K562 (cell line): ENCODE measurements around the gene PDGFA. TPM values are rescaled to one million over a fixed set of nuclear protein-coding genes. Genes with fewer than 3 reads are reported as not detected.

Experiments
- ATAC-seq: fragments of 200-7000 bp; cut with Tn5 transposase; 3 replicates; pipeline ENCODE4 v1.9.1; 2020; ENCODE audit warnings: moderate library complexity
- BruUV-seq: library from RNA; stranded (reverse); fragments of 400-500 nt; replicated peaks from 2 replicates; lab custom pipeline; 2021; lab: Mats Ljungman, UMichigan
- CTCF ChIA-PET: fragments of 300-600 bp; formaldehyde crosslinking; extraction: SDS; loops from one replicate; lab custom pipeline; 2021; ENCODE audit warnings: low intra/inter-chr PET ratio; lab: Yijun Ruan, JAX
- POLR2A ChIA-PET: fragments of 300-600, 350-650 bp; sonication (Branson Sonifier 250); formaldehyde crosslinking; extraction: SDS; loops from one replicate; lab custom pipeline; 2021; ENCODE audit warnings: antibody characterized with exemption, inconsistent platforms; lab: Yijun Ruan, JAX
- DNase-seq, 4 experiments: peaks; one replicate each; pipeline versions ENCODE4 v3.0.0 to v3.0.0-alpha.2; 2011 to 2018; ENCODE audit warnings: low spot score in 3 of 4, mixed read lengths in 3 of 4; ENCODE audit errors: extremely low read depth in 1 of 4
- FAIRE-seq: peaks from 2 replicates; lab custom pipeline; 2011; peaks lifted over from hg19 to GRCh38; lab: Jason Lieb, UNC
- H2AFZ ChIP-seq: 2 replicates; pipeline ENCODE4 v1.6.0; 2011; ENCODE audit warnings: low read depth, low read length, control low read depth, inconsistent platforms
- H3K27ac ChIP-seq: fragments of 200-600 bp; 3 replicates; pipeline ENCODE4 v1.8.0; 2011; ENCODE audit warnings: low read depth, mild to moderate bottlenecking, control low read depth, inconsistent platforms, low read length, moderate library complexity, mixed read lengths; ENCODE audit errors: extremely low read depth
- H3K27me3 ChIP-seq, 2 experiments: fragments of 300-600 bp in 1 of 2; 2 replicates in 1 of 2; 3 replicates in 1 of 2; pipeline versions ENCODE4 v1.6.0 to v1.8.0; 2011; ENCODE audit warnings: inconsistent platforms in 2 of 2, low read length in 2 of 2, mild to moderate bottlenecking in 1 of 2, mixed read lengths in 1 of 2, moderate library complexity in 1 of 2; ENCODE audit not compliant: control insufficient read depth in 2 of 2, insufficient read depth in 2 of 2
- H3K36me3 ChIP-seq: fragments of 300-600 bp; 3 replicates; pipeline ENCODE4 v1.8.0; 2011; ENCODE audit warnings: mild to moderate bottlenecking, low read length, inconsistent platforms; ENCODE audit not compliant: control insufficient read depth, insufficient read depth
- H3K4me1 ChIP-seq, 2 experiments: fragments of 200-600 bp in 1 of 2; replicated peaks in 1 of 2; 2 replicates in 1 of 2; 3 replicates in 1 of 2; pipeline versions ENCODE4 v1.5.1 to v1.8.0; 2011; ENCODE audit warnings: inconsistent platforms in 2 of 2, low read length in 2 of 2, mild to moderate bottlenecking in 1 of 2, mixed read lengths in 1 of 2, moderate library complexity in 1 of 2; ENCODE audit not compliant: control insufficient read depth in 2 of 2, insufficient read depth in 2 of 2
- H3K4me2 ChIP-seq: 2 replicates; pipeline ENCODE4 v1.6.1; 2011; ENCODE audit warnings: low read length, control low read depth, inconsistent platforms, mixed read lengths; ENCODE audit not compliant: insufficient read depth
- H3K4me3 ChIP-seq: fragments of 200-600 bp; sonication (generic), shearing (Covaris generic); 2 replicates; pipeline ENCODE4 v1.5.1; 2016; ENCODE audit warnings: control low read depth, inconsistent platforms
- H3K79me2 ChIP-seq: fragments of 200-600 bp; 3 replicates; pipeline ENCODE4 v1.8.0; 2011; ENCODE audit warnings: low read length, inconsistent platforms; ENCODE audit not compliant: control insufficient read depth, insufficient read depth
- H3K9ac ChIP-seq, 2 experiments: 2 replicates each; pipeline versions ENCODE4 v1.6.0 to v1.6.1; 2011; ENCODE audit warnings: low read depth in 2 of 2, low read length in 2 of 2, control low read depth in 1 of 2, inconsistent platforms in 1 of 2, mild to moderate bottlenecking in 1 of 2, mixed read lengths in 1 of 2; ENCODE audit not compliant: insufficient read depth in 1 of 2
- H3K9me1 ChIP-seq: one replicate; pipeline ENCODE4 v1.6.0; 2011; ENCODE audit warnings: inconsistent platforms, mild to moderate bottlenecking, low read length, moderate library complexity; ENCODE audit not compliant: control insufficient read depth, insufficient read depth
- H3K9me3 ChIP-seq: replicated peaks from 2 replicates; pipeline ENCODE4 v1.5.1; 2011; ENCODE audit warnings: low read depth, low read length, inconsistent platforms; ENCODE audit not compliant: control insufficient read depth, insufficient read depth
- H4K20me1 ChIP-seq: replicated peaks from 2 replicates; pipeline ENCODE4 v1.6.1; 2011; ENCODE audit warnings: low read length, inconsistent platforms, mixed read lengths; ENCODE audit not compliant: control insufficient read depth, insufficient read depth
- CHD4 ChIP-seq: fragments of 200-600 bp; sonication (generic); IDR thresholded peaks from 3 replicates; pipeline ENCODE4 v1.6.1; 2012; ENCODE audit warnings: low read depth, mild to moderate bottlenecking, mixed read lengths, low read length, inconsistent platforms; ENCODE audit not compliant: insufficient read depth, insufficient replicate concordance, poor library complexity, severe bottlenecking
- ZBTB33 ChIP-seq: sonication (generic); formaldehyde crosslinking; IDR thresholded peaks from 2 replicates; pipeline ENCODE4 v1.8.1; 2023; ENCODE audit warnings: mild to moderate bottlenecking, missing genetic modification reagents
- WGBS: fragments of 100-300 bp; shearing (Covaris generic); methylation state at CpG from one replicate; pipeline ENCODE4 v1.1.6; 2016; ENCODE audit warnings: low coverage, mixed read lengths; ENCODE audit not compliant: insufficient coverage; ENCODE audit errors: missing lambda C conversion rate; 5-methylcytosine and 5-hydroxymethylcytosine counted together
- in situ Hi-C: fragments of 300-500 bp; cut with MboI; formaldehyde crosslinking; loops from 4 replicates; pipeline ENCODE4 v1.15.0; 2018; ENCODE audit warnings: inconsistent platforms, mixed read lengths
- intact Hi-C: fragments of 100-400 bp; cut with micrococcal nuclease; formaldehyde crosslinking; loops from 2 replicates; pipeline ENCODE4 v1.14.2; 2022
- polyA plus RNA-seq, 8 experiments: library from polyadenylated mRNA; depleted of rRNA in 4 of 8; stranded (reverse) in 5 of 8; unstranded in 3 of 8; fragments of >200 nt; fragmentation: Nextera tagmentation in 2 of 8; fragmentation: Illumina TruSeq in 1 of 8; extraction: Ambion mirVana in 2 of 8; extraction: Trizol in 1 of 8; gene quantifications; 2 replicates each; pipeline versions ENCODE4 v1.2.1 to v1.2.3, GENCODE V29; 2011 to 2014; ENCODE audit warnings: inconsistent platforms in 1 of 8, missing spikeins in 1 of 8
- total RNA-seq, 7 experiments: library from RNA; depleted of rRNA in 6 of 7; stranded (reverse); fragments of >200 nt in 6 of 7; fragmentation: Illumina TruSeq in 2 of 7; extraction: Trizol in 2 of 7; gene quantifications; 2 replicates each; pipeline versions ENCODE4 v1.2.1 to v1.2.3, GENCODE V29; 2011 to 2021; ENCODE audit warnings: low replicate concordance in 1 of 7

The PDGFA gene
- total and polyA plus RNA-seq, 9 of the 15 experiments (the other 6 are each of a cell fraction or from before 2014, with no cell fraction given), result 2.5 to 10.2 (median 4.6) TPM

- H3K4me2 ChIP-seq, result no peak overlapping the region
- peaks cover 2% of the 10 kb centered on the region for H3K9me1 ChIP-seq
- ATAC-seq (no peak), FAIRE-seq (no peak), DNase-seq (no peak)
- H3K79me2 ChIP-seq, result no peaks in the 10 kb centered on the region; the same call in 2 of the 3 replicates
- H4K20me1 ChIP-seq, result peaks cover 13% of the 10 kb centered on the region; the same call in 1 of the 2 replicates
- no peak overlapping the region for H3K9ac ChIP-seq
- ChIA-PET POLR2A (interaction anchor here (0.6 to 0.7 kb wide), 2 partner anchors 32 to 159 kb away, joined by 3 read pairs; no protein-coding TSS in a partner anchor), CTCF (no interaction called here)
- H3K9me3 ChIP-seq, result no peaks in the 10 kb centered on the region
- in situ Hi-C loops (no loop called here), intact Hi-C loops (no loop called here)
- no peak overlapping the region for H2AFZ ChIP-seq
- no peak overlapping the region for H3K27ac ChIP-seq
- H3K36me3 ChIP-seq, result no peaks in the 10 kb centered on the region
- 85% methylated on average over 8 of the region's 19 CpGs for WGBS
- H3K27me3 ChIP-seq, result no peaks in the 10 kb centered on the region
- no TSS peak for BruUV-seq
- peaks cover 0 to 27% of the 10 kb centered on the region in 2 experiments; a peak in 3 of 5 replicates for H3K4me1 ChIP-seq
- no peak overlapping the region for H3K4me3 ChIP-seq
- TF ChIP-seq ZBTB33 (CRISPR knock-in tag) (0 out of 2 replicates have a peak, but pooled peaks have one; percentile 27), CHD4 (no peak)
Measured at GRCh38 chr7:512146-512510, 7.5 kb downstream of the PDGFA start.
